HT-29 (cell line): Measurements from ENCODE around the gene C20orf144. TPM values are rescaled to one million over a fixed set of nuclear protein-coding genes. Genes with fewer than 3 reads are reported as not detected.

ENCODE experiments used
- total RNA-seq: library from RNA; depleted of rRNA; stranded (reverse); fragments of >200 nt; shearing (Covaris generic); gene quantifications from 2 replicates; pipeline ENCODE4 v1.2.3, GENCODE V29; 2014; rRNA removed

C20orf144 gene
- total RNA-seq, 1 experiment from 2014 or later = 0.15 TPM

Other genes starting within 250 kb of the C20orf144 start
- gene SNTA1, start 218.6 kb upstream of the C20orf144 start, total RNA-seq = 0.42 and 1.2 TPM in 2 replicates
- gene CBFA2T2, start 172.2 kb upstream of the C20orf144 start, total RNA-seq = 9.6 and 10.2 TPM in 2 replicates
- 16.5 and 18.5 TPM in 2 replicates for gene ACTL10, start 4.6 kb downstream of the C20orf144 start, total RNA-seq
- gene NECAB3, start 12.1 kb downstream of the C20orf144 start, total RNA-seq = 63.5 and 65.9 TPM in 2 replicates
- gene E2F1, start 24.1 kb downstream of the C20orf144 start, total RNA-seq = 86.2 and 98.9 TPM in 2 replicates
- gene PXMP4, start 58.0 kb downstream of the C20orf144 start, total RNA-seq = 14.5 and 28.1 TPM in 2 replicates
- gene ZNF341, start 69.7 kb downstream of the C20orf144 start, total RNA-seq = 4.3 and 5.4 TPM in 2 replicates
- 117 and 120 TPM in 2 replicates for gene CHMP4B, start 149.0 kb downstream of the C20orf144 start, total RNA-seq